ENCODE data around the gene C16orf74.

Gene C16orf74

DNA sequence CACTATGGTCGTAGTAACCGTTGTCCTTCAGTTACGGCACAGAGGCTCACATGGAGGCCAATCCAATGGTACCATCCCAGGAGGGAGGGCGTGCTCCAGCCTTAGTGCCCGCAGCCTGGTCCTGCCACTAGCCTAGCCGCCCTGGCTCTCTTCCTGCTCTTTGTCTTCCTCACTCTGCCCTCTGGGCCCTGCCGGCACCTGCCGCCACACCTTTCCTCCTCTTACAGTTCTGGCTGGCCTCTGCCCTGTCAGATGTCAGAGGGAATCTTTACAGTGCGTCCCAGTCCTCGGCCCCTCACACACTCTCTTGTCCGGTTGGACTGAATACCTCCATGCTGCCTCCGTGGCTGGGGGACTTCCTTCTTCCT is 85.5 kb downstream of the C16orf74 start:
- WGBS, 2 donors (ENCODE audit: extremely low coverage in 2 of 2, insufficient read length in 2 of 2, insufficient replicate concordance in 1 of 2) = no CpG with 5 or more reads among the region's 12 CpGs
- Histone ChIP-seq H3K4me1 (ENCODE audit: control insufficient read depth in 2 of 2, insufficient read depth in 1 of 2, low read depth in 1 of 2, low read length in 2 of 2) (peaks cover 24 to 29% of the 10 kb centered on the region in 2 donors), H3K27ac (replicated peaks; ENCODE audit: low read length) (no peak overlapping the region), H3K4me2 (ENCODE audit: insufficient read depth, low read length, poor library complexity, severe bottlenecking) (no peak overlapping the region), H4K8ac (ENCODE audit: low read depth, low read length) (no peak overlapping the region), H2BK15ac (ENCODE audit: low read length) (no peak overlapping the region), H3K18ac (ENCODE audit: low read length) (no peak overlapping the region), H2AK5ac (ENCODE audit: low read depth, low read length) (no peak overlapping the region), H3K79me1 (ENCODE audit: low read depth, low read length) (peaks cover 4% of the 10 kb centered on the region), H3K4ac (ENCODE audit: low read length) (no peak overlapping the region), H3K9ac (ENCODE audit: low read depth, low read length, poor library complexity) (no peak overlapping the region), H3K4me3 (ENCODE audit: low read length in 2 of 2) (no peak overlapping the region), H2BK12ac (ENCODE audit: low read length) (no peak overlapping the region), H4K91ac (ENCODE audit: low read depth, low read length, poor library complexity) (no peak overlapping the region), H3K36me3 (replicated peaks in 1 of 2; ENCODE audit: control insufficient read depth in 2 of 2, insufficient read depth in 2 of 2, low read length in 2 of 2) (peaks cover 36 to 86% of the 10 kb centered on the region in 2 donors), H3K27me3 (ENCODE audit: control insufficient read depth in 3 of 3, insufficient read depth in 3 of 3, low read depth in 1 of 3, low read length in 3 of 3) (no peaks in the 10 kb centered on the region), H3K9me3 (replicated peaks in 1 of 2; ENCODE audit: control insufficient read depth in 2 of 2, insufficient read depth in 1 of 2, low read depth in 1 of 2, low read length in 2 of 2) (peaks cover 0 to 2% of the 10 kb centered on the region in 2 donors), H3K23ac (ENCODE audit: low read depth, low read length, poor library complexity) (no peak overlapping the region), H2BK5ac (ENCODE audit: low read length) (no peak overlapping the region), H2BK120ac (ENCODE audit: low read depth, low read length) (no peak overlapping the region), H3K14ac (ENCODE audit: low read length) (no peak overlapping the region), H2AFZ (ENCODE audit: low read length) (no peak overlapping the region)
- no peak for DNase-seq (ENCODE audit: low spot score)

DNA sequence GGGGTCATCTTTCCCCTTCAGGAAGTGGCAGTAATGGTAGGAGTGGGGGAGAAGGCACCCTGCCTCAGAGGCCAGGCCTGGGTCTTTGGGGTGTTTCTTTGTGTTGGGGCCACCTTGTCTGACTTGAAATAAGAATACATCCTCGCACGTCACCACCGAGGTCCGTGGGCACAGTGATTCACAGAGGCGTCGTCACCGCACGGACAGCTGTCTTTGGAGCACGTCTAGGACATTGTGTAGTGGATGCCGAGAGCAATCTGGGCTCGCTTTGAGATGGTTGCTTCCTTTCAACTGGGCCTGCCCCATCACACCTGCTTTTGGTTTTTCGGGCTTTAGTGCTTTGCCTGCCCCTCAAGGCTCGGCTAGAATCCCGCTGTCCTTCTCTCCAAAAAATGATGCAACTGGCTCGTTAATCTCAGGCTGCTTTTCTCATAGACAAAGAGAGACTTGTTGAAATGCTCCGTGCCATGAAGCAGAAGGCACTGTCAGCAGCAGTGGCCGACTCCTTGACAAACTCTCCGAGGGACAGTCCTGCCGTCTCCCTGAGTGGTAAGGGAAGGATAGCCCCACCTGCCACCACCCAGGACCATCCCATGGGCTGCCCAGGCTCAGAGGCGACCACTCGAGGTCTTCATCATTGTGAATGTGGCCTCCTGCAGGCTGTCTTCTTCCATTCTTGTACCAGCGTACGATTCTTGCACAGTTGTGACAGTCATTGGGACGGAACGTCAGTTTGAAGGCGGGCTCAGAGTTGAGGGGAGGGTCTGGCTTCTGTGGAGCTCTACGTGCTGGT is 86.1 kb downstream of the C16orf74 start:
- Histone ChIP-seq H3K18ac (ENCODE audit: low read length) (no peak overlapping the region), H4K91ac (ENCODE audit: low read depth, low read length, poor library complexity) (no peak overlapping the region), H3K79me1 (ENCODE audit: low read depth, low read length) (peaks cover 4% of the 10 kb centered on the region), H3K14ac (ENCODE audit: low read length) (no peak overlapping the region), H3K23ac (ENCODE audit: low read depth, low read length, poor library complexity) (no peak overlapping the region), H3K27me3 (ENCODE audit: control insufficient read depth in 3 of 3, insufficient read depth in 3 of 3, low read depth in 1 of 3, low read length in 3 of 3) (no peaks in the 10 kb centered on the region), H3K4me2 (ENCODE audit: insufficient read depth, low read length, poor library complexity, severe bottlenecking) (no peak overlapping the region), H3K9me3 (replicated peaks in 1 of 2; ENCODE audit: control insufficient read depth in 2 of 2, insufficient read depth in 1 of 2, low read depth in 1 of 2, low read length in 2 of 2) (peaks cover 0 to 2% of the 10 kb centered on the region in 2 donors), H3K36me3 (replicated peaks in 1 of 2; ENCODE audit: control insufficient read depth in 2 of 2, insufficient read depth in 2 of 2, low read length in 2 of 2) (peaks cover 36 to 86% of the 10 kb centered on the region in 2 donors), H4K8ac (ENCODE audit: low read depth, low read length) (no peak overlapping the region), H2AFZ (ENCODE audit: low read length) (no peak overlapping the region), H2BK15ac (ENCODE audit: low read length) (no peak overlapping the region), H2AK5ac (ENCODE audit: low read depth, low read length) (no peak overlapping the region), H2BK5ac (ENCODE audit: low read length) (no peak overlapping the region), H2BK12ac (ENCODE audit: low read length) (no peak overlapping the region), H3K4ac (ENCODE audit: low read length) (no peak overlapping the region), H3K27ac (replicated peaks; ENCODE audit: low read length) (no peak overlapping the region), H3K9ac (ENCODE audit: low read depth, low read length, poor library complexity) (no peak overlapping the region), H2BK120ac (ENCODE audit: low read depth, low read length) (no peak overlapping the region), H3K4me3 (ENCODE audit: low read length in 2 of 2) (no peak overlapping the region), H3K4me1 (ENCODE audit: control insufficient read depth in 2 of 2, insufficient read depth in 1 of 2, low read depth in 1 of 2, low read length in 2 of 2) (peaks cover 27 to 35% of the 10 kb centered on the region in 2 donors)
- DNase-seq (ENCODE audit: low spot score) = no peak
- WGBS, 2 donors (ENCODE audit: extremely low coverage in 2 of 2, insufficient read length in 2 of 2, insufficient replicate concordance in 1 of 2) = no CpG with 5 or more reads among the region's 27 CpGs

DNA sequence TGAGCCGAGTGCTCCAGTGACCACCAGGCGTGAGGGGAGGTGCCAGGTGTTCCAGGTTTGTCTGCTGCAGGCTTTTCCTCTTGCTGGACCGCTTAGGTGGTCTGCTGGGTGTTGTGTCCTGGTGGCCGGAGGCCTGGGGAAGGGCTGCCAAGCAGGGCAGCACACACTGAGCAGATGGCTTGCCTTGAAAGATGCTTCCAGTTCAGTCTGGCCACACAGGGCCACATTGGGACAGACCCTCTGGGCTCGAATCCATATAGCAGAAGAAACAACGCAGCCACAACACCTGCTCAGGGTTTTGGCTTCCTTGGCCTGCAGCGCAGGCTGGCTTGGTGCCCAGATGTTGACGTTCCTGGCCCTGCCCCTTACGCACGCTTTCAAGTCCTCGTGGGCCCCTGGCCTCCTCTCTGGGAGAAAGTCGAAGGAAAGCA is 87.0 kb downstream of the C16orf74 start:
- H3K4ac ChIP-seq (ENCODE audit: low read length) = no peak overlapping the region
- H3K27me3 ChIP-seq (ENCODE audit: control insufficient read depth in 3 of 3, insufficient read depth in 3 of 3, low read depth in 1 of 3, low read length in 3 of 3) = no peaks in the 10 kb centered on the region
- peaks cover 39 to 85% of the 10 kb centered on the region in 2 donors for H3K36me3 ChIP-seq (replicated peaks in 1 of 2; ENCODE audit: control insufficient read depth in 2 of 2, insufficient read depth in 2 of 2, low read length in 2 of 2)
- H3K4me1 ChIP-seq (ENCODE audit: control insufficient read depth in 2 of 2, insufficient read depth in 1 of 2, low read depth in 1 of 2, low read length in 2 of 2) = peaks cover 27 to 35% of the 10 kb centered on the region in 2 donors
- no peak overlapping the region for H3K4me3 ChIP-seq (ENCODE audit: low read length in 2 of 2)
- no peak overlapping the region for H2BK120ac ChIP-seq (ENCODE audit: low read depth, low read length)
- no peak overlapping the region for H3K4me2 ChIP-seq (ENCODE audit: insufficient read depth, low read length, poor library complexity, severe bottlenecking)
- H3K27ac ChIP-seq (replicated peaks; ENCODE audit: low read length) = no peak overlapping the region
- H2AK5ac ChIP-seq (ENCODE audit: low read depth, low read length) = peak overlapping the region; percentile 95
- WGBS, 2 donors (ENCODE audit: extremely low coverage in 2 of 2, insufficient read length in 2 of 2, insufficient replicate concordance in 1 of 2) = no CpG with 5 or more reads among the region's 12 CpGs
- H3K23ac ChIP-seq (ENCODE audit: low read depth, low read length, poor library complexity) = peak overlapping the region; percentile 13
- H3K9me3 ChIP-seq (replicated peaks in 1 of 2; ENCODE audit: control insufficient read depth in 2 of 2, insufficient read depth in 1 of 2, low read depth in 1 of 2, low read length in 2 of 2) = peaks cover 0 to 2% of the 10 kb centered on the region in 2 donors
- H2BK12ac ChIP-seq (ENCODE audit: low read length) = no peak overlapping the region
- H2BK5ac ChIP-seq (ENCODE audit: low read length) = peak overlapping the region; percentile 95
- H3K79me1 ChIP-seq (ENCODE audit: low read depth, low read length) = peaks cover 4% of the 10 kb centered on the region
- no peak overlapping the region for H3K9ac ChIP-seq (ENCODE audit: low read depth, low read length, poor library complexity)
- peak overlapping the region; percentile 12 for H3K18ac ChIP-seq (ENCODE audit: low read length)
- DNase-seq (ENCODE audit: low spot score) = no peak
- no peak overlapping the region for H4K8ac ChIP-seq (ENCODE audit: low read depth, low read length)
- no peak overlapping the region for H2BK15ac ChIP-seq (ENCODE audit: low read length)
- no peak overlapping the region for H4K91ac ChIP-seq (ENCODE audit: low read depth, low read length, poor library complexity)
- no peak overlapping the region for H2AFZ ChIP-seq (ENCODE audit: low read length)
- H3K14ac ChIP-seq (ENCODE audit: low read length) = no peak overlapping the region

DNA sequence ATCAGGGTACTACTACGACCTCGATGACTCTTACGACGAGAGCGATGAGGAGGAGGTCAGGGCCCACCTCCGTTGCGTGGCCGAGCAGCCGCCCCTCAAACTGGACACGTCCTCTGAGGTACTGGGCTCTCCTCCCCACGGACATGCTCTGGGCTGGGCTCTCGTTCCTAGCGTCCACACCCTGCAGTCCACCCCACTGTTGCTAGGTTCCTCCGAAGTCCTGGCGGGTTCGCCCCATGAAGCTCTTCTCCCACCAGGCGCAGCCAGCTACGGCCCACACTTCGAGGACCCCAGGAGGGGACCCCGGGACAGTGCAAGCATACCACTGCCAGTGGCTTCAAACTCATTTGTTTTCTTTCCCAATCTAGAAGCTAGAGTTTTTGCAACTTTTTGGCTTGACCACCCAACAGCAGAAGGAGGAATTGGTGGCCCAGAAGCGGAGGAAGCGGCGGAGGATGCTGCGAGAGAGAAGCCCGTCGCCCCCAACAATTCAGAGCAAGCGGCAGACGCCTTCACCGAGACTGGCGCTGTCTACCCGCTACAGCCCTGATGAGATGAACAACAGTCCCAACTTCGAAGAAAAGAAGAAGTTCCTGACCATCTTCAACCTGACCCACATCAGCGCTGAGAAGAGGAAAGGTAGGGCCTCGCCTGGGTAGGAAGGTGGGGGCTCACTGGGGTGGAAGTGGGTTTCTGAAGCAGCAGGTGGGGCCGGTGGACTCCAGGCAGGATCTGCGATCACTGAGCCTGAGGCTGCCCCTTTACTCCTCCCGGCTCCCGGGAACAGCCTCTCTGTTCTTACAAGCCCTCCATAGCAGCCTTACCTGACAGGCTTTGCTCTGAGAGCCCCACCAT is 87.7 kb downstream of the C16orf74 start:
- Histone ChIP-seq H3K4me3 (ENCODE audit: low read length in 2 of 2) (no peak overlapping the region), H3K18ac (ENCODE audit: low read length) (peak overlapping the region; percentile 92)
- WGBS, 2 donors (ENCODE audit: extremely low coverage in 2 of 2, insufficient read length in 2 of 2, insufficient replicate concordance in 1 of 2) = no CpG with 5 or more reads among the region's 38 CpGs

More for the DNA sequence above, 87.7 kb downstream of the C16orf74 start:
- H3K4me2 ChIP-seq (ENCODE audit: insufficient read depth, low read length, poor library complexity, severe bottlenecking) = no peak overlapping the region
- peak overlapping the region; percentile 79 for H3K27ac ChIP-seq (replicated peaks; ENCODE audit: low read length)
- H3K27me3 ChIP-seq (ENCODE audit: control insufficient read depth in 3 of 3, insufficient read depth in 3 of 3, low read depth in 1 of 3, low read length in 3 of 3) = no peaks in the 10 kb centered on the region
- H2AK5ac ChIP-seq (ENCODE audit: low read depth, low read length) = peak overlapping the region; percentile 95
- peak overlapping the region; percentile 94 for H2BK15ac ChIP-seq (ENCODE audit: low read length)
- no peak overlapping the region for H4K8ac ChIP-seq (ENCODE audit: low read depth, low read length)
- H3K14ac ChIP-seq (ENCODE audit: low read length) = peak overlapping the region; percentile 25
- DNase-seq (ENCODE audit: low spot score) = no peak
- H3K79me1 ChIP-seq (ENCODE audit: low read depth, low read length) = peaks cover 8% of the 10 kb centered on the region
- H3K4me1 ChIP-seq (ENCODE audit: control insufficient read depth in 2 of 2, insufficient read depth in 1 of 2, low read depth in 1 of 2, low read length in 2 of 2) = peaks cover 27 to 35% of the 10 kb centered on the region in 2 donors
- H2BK5ac ChIP-seq (ENCODE audit: low read length) = peak overlapping the region; percentile 95
- H2AFZ ChIP-seq (ENCODE audit: low read length) = no peak overlapping the region
- H3K9me3 ChIP-seq (replicated peaks in 1 of 2; ENCODE audit: control insufficient read depth in 2 of 2, insufficient read depth in 1 of 2, low read depth in 1 of 2, low read length in 2 of 2) = peaks cover 0 to 2% of the 10 kb centered on the region in 2 donors
- H2BK12ac ChIP-seq (ENCODE audit: low read length) = peak overlapping the region; percentile 75
- H2BK120ac ChIP-seq (ENCODE audit: low read depth, low read length) = peak overlapping the region; percentile 90
- H3K23ac ChIP-seq (ENCODE audit: low read depth, low read length, poor library complexity) = peak overlapping the region; percentile 68
- no peak overlapping the region for H3K4ac ChIP-seq (ENCODE audit: low read length)
- peak overlapping the region; percentile 77 for H4K91ac ChIP-seq (ENCODE audit: low read depth, low read length, poor library complexity)
- peak overlapping the region; percentile 9 for H3K9ac ChIP-seq (ENCODE audit: low read depth, low read length, poor library complexity)
- peaks cover 37 to 85% of the 10 kb centered on the region in 2 donors for H3K36me3 ChIP-seq (replicated peaks in 1 of 2; ENCODE audit: control insufficient read depth in 2 of 2, insufficient read depth in 2 of 2, low read length in 2 of 2)
